ENCODE results near the gene AACS.

AACS gene

DNA sequence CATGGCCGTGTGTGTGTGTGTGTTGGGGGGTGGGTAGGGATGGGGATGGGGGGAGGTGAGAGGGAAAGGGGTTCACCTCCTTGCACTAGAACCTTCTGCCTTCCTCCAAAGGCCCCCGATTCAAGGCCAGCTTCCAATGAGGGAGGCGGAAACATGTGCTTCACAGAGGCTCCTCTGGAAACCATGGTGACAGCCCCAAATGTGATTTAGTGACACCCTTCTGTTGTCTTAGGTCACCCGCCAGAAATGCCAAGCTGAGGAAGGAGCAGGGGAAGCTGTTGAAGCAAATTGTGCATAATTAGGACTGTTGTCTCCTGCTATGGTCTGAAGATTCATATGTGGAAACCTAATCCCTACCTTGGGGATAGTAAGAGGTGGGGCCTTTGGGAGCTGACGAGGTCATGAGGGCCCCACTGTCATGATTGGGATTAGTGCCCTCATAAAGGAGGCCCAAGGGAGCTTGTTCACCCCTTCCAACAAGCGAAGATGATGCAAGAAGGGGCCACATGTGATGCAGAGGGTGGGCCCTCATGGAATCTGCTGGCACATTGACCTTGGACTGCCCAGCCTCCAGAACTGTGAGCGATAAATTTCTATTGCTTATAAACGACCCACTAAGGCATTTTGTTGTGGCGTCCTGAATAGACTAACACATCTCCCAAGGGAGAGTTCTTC, 95.2 kb downstream of the AACS start:
- DNase-seq: no peak

- peak; percentile 84 for DNase-seq
These were observed 96.4 kb downstream of the AACS start for GRCh38 chr12:125161712-125162022.

GRCh38 chr12:125162489-125163028, 97.3 kb downstream of the AACS start:
- DNase-seq: no peak

- DNase-seq: no peak
These were observed 97.9 kb downstream of the AACS start for GRCh38 chr12:125163148-125163547.

DNA sequence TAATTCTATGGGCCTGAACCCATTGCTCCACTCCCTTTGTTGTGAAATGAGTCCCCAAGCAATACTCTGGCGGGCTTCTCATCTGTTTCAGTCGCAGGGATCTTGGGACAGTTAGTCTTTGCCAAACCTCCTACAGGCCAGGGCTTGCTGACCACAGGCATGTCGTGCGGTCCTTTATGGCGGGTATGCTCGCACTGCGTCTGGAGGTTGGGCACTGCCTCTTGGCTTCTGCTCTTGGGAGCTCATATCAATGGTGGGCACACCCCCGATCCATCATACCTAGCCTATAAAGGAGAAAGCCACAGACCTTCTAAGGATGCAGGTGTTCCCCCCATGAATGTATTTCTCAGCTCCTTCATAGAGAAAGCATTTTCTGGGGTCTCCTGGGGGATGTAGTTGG, 99.3 kb downstream of the AACS start:
- DNase-seq: no peak

- DNase-seq: no peak
These were observed 100.8 kb downstream of the AACS start for GRCh38 chr12:125166041-125166440.

DNA sequence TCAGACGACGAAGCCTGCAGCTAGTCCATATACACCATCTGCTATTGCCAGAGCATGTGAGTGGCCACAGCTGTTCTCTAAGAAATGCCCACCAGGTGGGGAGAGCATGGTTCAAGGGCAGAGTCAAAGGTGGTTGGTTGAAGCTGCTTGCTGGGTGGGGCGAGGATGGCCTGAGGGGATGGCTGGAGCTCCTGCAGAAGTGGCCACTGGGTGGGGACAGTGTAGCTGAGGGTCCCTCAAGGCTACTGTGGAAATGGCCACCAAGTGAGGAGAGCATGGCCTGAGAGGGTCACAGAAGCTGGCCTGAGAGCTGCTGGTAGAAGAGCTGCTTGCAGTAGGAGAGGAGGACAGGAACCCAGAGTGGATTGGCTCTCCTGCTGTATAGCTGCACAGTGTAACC, 102.4 kb downstream of the AACS start:
- DNase-seq: no peak

DNA sequence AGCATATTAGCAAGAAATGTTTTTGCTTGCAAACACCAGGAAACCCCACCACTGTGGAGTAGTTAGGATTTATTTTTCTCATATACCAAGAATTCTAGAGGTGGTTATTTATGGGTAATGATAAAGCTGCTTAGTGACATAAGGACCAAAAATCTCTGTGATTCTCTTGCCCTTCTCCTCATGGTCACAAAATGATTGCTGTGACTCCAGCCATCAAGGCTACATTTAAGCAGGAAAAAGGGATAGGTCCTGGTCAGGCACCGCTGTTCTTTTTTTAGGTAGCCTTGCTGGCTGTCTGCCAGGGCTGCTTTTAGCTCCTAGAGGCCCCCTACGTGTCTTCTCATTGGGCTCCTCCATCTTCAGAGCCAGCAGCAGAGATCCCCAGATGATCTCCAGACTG, 104.2 kb downstream of the AACS start:
- no peak for DNase-seq

GRCh38 chr12:125169870-125170269, 104.6 kb downstream of the AACS start:
- no peak for DNase-seq

GRCh38 chr12:125171267-125171666, 106.0 kb downstream of the AACS start:
- DNase-seq: no peak

- no peak for DNase-seq
These were observed 107.1 kb downstream of the AACS start for GRCh38 chr12:125172231-125172850.

DNA sequence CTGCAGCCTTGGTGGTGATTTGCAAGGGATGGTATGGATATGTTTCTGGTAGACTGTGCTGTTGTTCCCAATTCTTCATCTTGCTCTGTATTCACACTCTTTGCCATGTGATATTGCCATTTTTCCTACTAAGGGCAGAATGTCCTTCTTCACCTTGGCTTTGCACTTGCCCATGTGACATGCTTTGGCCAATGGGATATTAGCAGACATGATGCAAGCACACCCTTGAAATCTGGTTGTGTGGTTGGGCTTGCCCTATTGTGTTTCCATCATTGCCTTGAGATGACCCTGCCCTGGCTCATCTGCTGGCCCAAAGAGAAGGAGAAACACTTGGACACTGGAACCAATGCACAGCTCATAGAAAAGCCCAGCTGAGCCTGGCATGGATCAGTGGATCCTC, 110.3 kb downstream of the AACS start:
- DNase-seq: no peak

GRCh38 chr12:125178222-125178621, 113.0 kb downstream of the AACS start:
- no peak for DNase-seq

GRCh38 chr12:125180144-125180543, 114.9 kb downstream of the AACS start:
- no peak for DNase-seq

DNA sequence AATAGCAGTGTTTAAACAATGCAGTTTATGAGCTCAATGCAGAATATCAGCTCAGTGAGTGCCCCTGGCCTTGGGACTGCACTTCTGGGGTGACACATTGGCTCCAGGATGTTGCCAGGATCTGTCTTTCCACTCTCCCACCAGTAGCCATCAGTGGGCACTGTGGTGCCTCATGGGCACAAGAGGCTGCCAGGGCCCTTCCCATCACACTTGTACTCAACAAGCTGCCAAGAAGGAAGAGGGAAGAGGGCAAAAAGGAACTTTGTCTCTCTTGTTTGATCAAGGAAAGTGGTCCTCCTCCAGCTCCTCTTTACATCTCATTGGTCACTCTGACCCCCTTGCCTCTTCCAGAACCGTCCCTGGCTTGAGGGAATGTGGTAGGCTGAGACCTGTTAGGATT, 115.9 kb downstream of the AACS start:
- no peak for DNase-seq

- peak; percentile 33 for DNase-seq
These were observed 118.2 kb downstream of the AACS start for GRCh38 chr12:125183187-125184067.

DNA sequence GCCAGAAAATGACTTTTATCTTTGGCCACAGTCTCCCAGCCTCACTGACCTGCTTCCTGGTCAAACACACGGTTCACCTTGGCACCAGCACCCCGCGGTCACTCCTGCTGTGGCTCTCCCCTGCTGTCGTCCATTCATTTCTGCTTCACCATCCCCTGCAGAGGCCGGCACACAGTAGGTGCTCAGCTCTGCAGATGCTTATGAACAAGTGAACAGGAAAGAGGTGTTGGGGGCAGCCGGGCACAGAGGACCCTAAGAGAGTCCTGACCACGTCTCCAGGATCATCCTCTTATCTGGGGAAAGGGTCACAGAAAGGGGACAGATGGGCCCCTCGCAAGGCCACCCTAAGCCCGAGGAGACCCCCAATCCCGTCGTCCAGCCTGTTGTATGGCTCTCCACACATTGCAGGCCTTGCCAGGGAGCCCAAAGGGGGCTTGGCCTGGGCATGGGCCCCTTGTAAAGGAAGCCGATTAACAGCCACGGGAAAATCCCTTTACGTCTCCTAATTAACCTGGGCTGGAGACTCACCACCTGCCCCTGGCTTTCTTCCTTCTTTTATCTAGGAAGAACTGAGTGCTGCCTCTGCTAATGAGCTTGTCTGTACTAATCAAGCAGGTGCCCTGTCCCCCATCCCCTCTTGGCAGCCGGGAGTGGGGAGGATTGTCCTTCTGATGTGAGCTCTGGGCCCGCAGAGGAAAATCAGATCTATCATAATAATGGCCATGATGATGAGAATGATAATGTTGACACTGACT, 119.2 kb downstream of the AACS start:
- no peak for DNase-seq

DNA sequence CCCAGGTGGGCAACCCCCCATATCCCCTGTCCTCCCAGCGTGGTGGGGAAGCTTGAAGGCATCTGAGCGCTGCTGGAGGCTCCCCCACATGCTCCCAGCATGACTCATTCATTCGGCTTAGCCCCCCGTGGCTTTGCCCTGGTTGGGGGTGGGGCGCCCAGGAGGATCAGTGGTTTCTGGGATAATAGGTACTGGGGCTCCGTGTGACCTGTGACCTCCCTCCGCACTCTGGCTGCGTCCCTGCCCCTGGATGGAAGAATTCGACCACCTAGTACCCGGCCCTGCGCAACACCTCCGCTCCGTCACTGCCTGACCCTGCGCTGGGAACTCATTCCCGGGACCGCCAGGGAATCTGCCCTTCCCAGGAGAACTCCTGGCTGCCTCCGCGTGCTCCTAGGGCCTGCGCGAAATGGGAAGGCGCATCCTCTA, 120.1 kb downstream of the AACS start:
- DNase-seq: no peak

- peak; percentile 48 for DNase-seq
These were observed 120.7 kb downstream of the AACS start, which contains the start of gene TMEM132B for GRCh38 chr12:125185740-125186470. Gene TMEM132B, plus strand, starts transcription at chr12:125186386.

GRCh38 chr12:125186471-125187147, 121.4 kb downstream of the AACS start:
- no peak for DNase-seq

GRCh38 chr12:125187148-125187745, 122.0 kb downstream of the AACS start:
- no peak for DNase-seq

All from NCI-H1694 treated with DMSO at 0.1 percent for 48 hours (cell line).